DMS53 treated with DMSO at 0.1 percent for 48 hours (cell line): Measurements from ENCODE around the gene CCNDBP1.
"Not testable (repeated sequence)": the region's sequence is repeated elsewhere in the genome, so short reads cannot be mapped to it uniquely, and the experiment has no call there.

Experiments
- DNase-seq: peaks from one replicate; lab custom pipeline; 2025; ENCODE audit not compliant: unreplicated experiment; lab: John Stamatoyannopoulos, UW

CCNDBP1 gene

DNA sequence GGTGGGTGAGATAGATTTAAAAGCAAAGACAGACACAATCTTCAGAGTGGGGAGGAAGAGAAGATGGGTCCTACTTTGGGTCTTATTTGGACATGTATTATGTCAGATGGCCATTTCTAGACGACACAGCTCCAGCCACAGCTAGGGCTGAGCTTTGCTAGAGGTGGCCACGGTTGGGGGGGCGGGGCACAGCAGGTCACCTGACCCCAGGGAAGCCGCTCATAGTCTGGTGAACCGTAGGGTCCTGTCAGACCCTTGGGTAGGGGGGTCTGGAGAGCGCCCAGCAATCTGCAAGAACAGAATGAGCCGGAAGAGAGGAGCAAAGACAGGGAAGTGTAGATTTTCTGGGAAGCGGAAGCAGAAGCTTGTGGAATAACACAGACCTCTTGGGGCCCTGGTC, 29.0 kb downstream of the CCNDBP1 start:
- no peak for DNase-seq

DNA sequence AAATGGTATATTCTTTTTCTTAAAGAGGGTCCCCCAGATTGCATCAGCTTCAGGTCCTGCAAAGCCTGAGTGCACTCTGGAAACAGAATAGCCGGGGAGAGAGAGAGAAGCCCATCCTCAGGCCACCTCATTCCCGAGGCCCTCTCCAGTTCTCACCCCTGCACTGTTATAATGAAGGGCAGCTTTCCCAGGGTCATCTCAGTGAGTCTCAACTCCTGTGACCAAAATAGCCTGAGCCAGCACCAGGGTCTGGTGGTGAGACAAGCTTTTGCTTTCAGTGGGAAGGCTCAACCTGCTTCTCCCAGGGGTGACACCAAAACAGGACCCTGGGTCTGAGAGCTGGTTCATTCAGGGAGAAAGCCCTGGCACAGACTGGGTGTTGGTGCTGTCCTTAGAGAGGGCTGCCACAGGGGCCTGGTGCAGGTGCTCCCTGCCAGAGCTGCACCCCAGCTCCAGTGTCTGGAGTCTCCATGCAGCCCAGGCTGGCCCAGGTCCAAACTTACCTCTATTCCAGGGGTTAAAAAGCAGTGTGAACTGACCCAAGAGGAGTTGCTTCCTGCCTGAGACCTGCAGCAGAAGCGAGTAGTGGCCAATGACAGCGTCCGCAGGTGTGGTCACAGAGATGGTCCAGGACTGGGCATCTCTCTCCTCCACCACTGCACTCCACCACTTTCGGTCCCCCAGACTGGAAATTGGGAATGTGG, 29.5 kb downstream of the CCNDBP1 start:
- no peak for DNase-seq

GRCh38 chr15:43215961-43216360, 30.8 kb downstream of the CCNDBP1 start:
- DNase-seq, result no peak

- DNase-seq, result no peak
Observed at GRCh38 chr15:43218908-43219706, 33.9 kb downstream of the CCNDBP1 start.

DNA sequence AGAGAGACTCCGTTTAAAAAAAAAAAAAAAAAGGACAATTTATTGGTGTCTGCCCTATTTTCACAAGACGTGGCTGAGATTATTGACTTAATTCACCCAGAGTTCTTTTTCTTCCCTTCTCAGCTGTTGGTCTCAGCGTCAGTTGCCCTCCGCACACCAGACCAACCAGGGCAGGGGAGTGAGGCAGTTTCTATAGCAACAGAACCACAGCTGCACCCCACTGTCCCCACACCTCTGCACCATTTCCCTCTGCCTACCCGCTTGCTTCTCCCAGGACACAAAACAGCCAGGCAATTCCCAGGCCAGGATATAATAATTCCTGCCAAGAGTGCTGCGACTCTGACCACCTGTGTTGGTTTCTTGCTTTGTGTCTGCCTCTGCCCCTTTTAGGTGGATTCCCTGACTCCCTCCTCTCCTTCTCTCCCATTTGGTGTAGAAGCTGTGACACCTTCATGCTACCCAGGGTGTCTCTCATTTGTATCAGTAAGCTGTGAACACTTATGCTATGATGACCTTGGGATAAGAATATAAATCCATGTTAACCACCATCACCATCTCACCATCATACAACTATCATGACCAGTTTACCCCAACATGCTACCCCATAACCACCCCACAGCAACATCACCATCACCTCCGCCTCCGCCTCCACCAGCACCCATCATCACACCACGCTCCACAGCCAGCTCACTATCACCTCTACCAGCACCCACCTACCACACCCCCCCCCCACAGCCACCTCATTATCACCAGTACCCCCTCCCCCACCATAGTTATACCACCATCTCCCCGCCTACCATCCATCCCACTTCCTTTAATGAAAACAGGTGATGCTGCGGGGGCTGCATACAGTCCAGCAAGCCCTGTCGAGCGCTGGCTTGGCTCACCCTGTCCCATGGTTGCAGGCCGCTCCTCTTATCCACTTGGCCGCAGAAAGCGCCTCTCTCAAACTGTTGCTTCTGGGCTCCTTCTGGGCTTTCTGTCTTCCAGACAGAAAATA, 35.0 kb downstream of the CCNDBP1 start:
- no peak for DNase-seq

DNA sequence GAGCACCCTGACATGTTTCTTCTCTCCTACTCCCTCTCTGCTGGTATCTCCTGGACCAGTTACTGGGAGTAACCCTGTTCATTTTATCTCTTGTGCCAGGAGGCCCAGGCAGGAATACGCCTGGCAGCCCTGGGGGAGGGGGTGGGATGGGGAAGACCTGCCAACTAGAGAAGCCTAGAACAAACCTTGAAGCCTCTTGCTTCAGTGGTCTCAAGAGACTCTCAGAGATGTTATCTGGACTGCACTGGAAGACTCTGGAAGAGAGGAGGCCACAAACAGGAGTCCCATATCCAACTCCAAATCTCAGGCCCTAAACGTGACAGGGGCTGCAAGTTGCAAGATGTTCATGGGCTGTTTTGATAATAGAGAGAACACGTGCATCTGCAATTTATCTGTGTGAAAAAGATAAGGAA, 35.8 kb downstream of the CCNDBP1 start, which contains the start of gene EPB42:
Gene EPB42, minus strand, starts transcription at position 28 of the 413 bp plus-strand sequence. CDS start 193 bp downstream, outside the sequence.
- DNase-seq, result no peak

DNA sequence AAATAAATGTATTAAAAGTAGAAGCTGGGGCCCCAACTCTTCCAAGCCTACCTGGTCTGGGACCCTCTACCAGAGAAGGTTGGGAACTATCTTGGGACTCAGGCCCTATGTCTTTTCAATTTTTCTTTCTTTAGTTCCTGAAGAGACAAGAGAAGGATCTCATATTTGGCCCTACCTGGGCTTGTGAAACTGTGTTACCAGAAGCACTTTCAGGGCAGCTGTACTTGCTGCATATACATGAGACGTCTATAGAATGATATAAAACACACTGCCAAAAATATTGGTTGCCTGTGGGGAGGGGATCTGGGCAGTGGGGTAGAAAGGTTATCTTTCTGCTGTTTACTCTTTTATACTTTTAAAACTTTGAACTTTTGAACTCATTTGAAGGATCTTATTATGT, 36.2 kb downstream of the CCNDBP1 start:
- DNase-seq, result no peak

DNA sequence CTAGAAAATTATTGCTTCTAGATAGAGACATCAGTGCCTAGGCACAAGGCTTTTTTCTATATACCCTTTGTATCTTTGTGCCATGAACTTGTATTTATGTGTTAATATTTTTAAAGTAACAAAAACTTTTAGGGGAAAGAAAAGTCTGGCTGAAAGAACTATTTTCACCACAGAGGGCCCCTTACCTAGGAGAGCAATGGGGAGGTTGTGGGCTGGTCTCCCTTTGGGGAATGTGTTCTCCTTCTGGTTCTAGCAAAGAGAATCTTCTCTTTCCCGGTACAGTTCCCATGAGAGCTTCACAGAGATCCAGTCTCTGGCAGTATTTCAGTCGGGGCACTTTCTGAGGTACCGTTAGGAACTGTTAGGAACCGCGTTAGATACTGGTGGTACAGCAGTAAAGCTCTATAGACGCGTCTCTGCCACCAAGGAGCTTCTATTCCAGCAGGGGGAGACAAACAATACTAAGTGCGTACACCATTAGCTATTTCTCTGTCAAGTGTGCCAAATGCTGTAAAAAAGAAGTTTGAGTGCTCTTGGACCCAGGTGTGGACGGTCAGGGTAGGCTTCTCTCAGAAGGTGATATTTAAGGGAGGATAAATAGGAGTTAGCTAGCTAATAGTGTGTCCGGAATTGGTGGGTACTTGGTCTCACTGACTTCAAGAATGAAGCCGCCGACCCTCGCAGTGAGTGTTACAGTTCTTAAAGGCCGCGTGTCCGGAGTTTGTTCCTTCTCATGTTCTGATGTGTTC, 40.2 kb downstream of the CCNDBP1 start:
- DNase-seq, result peak; percentile 45

GRCh38 chr15:43225950-43226255, 40.7 kb downstream of the CCNDBP1 start:
- DNase-seq, result not testable (repeated sequence)

DNA sequence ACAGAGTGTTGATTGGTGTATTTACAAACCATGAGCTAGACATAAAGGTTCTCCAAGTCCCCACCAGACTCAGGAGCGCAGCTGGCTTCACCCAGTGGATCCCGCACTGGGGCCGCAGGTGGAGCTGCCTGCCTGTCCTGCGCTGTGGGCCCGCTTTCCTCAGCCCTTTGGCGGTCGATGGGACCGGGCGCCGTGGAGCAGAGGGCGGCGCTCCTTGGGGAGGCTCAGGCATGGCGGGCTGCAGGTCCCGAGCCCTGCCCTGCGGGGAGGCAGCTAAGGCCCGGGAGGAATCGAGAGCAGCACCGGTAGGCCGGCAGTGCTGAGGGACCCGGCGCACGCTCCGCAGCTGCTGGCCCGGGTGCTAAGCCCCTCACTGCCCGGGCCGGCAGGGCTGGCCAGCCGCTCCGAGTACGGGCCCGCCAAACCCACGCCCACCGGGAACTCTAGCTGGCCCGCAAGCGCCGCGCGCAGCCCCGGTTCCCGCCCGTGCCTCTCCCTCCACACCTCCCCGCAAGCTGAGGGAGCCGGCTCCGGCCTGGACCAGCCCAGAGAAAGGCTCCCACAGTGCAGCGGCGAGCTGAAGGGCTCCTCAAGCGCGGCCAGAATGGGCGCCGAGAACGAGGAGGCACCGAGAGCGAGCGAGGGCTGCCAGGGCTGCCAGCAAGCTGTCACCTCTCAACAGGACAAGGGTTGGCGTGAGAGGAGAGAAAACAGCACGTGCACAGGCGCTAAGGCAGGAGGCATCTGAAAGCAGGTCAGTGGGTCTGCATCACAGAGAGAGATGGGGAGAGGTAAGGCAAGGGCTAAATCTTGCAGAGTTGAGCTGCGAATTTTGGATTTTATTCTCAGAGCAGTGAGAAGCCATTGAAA, 41.5 kb downstream of the CCNDBP1 start:
- DNase-seq, result no peak

DNA sequence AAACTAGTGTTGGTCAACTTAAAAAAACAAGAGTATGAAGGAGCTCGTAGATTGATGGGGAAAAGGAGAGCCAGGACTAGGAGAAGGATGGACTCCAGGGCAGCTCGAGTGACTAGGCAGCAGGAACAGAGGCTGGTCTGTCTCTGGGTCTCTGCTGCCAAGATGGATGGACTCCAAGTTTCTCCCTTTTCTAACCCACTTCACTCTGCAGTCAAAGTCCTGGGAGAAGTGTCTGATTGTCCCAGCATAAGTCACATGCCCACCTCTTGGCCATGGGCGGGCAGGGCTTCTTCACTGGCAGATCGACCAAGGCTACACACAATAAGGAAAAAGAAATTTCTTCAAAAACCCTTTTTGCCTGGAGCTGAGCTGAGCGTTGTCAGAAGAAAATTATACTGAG, 44.8 kb downstream of the CCNDBP1 start:
- no peak for DNase-seq

- no peak for DNase-seq
Observed at GRCh38 chr15:43230640-43231115, 45.5 kb downstream of the CCNDBP1 start.

- no peak for DNase-seq
Observed at GRCh38 chr15:43232289-43232874, 47.2 kb downstream of the CCNDBP1 start.

- no peak for DNase-seq
Observed at GRCh38 chr15:43235536-43235935, 50.3 kb downstream of the CCNDBP1 start.

GRCh38 chr15:43237842-43238470, 52.8 kb downstream of the CCNDBP1 start:
- DNase-seq, result no peak

DNA sequence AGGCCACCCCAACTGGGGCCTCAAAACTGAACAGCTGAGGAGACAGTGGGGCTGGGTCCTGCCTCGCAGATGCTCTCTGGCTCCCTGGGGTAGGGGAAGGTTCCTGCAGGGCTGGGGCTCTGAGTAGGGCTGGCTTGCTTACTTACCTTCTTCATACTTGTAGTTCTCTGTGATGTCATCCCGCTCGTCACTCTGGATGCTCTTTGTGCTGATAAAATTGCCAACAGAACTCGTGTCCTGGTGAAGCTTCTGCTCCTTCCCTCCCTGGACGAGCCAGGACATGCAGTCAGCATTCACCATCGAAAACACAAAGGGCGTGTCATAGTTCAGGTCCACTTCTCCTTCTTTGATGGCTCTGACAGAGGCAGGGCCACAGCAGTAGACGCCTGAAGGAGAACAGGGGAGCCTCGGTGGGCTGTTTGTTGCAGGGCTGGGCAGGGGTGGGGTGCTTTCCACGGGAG, 53.5 kb downstream of the CCNDBP1 start:
- DNase-seq, result no peak

DNA sequence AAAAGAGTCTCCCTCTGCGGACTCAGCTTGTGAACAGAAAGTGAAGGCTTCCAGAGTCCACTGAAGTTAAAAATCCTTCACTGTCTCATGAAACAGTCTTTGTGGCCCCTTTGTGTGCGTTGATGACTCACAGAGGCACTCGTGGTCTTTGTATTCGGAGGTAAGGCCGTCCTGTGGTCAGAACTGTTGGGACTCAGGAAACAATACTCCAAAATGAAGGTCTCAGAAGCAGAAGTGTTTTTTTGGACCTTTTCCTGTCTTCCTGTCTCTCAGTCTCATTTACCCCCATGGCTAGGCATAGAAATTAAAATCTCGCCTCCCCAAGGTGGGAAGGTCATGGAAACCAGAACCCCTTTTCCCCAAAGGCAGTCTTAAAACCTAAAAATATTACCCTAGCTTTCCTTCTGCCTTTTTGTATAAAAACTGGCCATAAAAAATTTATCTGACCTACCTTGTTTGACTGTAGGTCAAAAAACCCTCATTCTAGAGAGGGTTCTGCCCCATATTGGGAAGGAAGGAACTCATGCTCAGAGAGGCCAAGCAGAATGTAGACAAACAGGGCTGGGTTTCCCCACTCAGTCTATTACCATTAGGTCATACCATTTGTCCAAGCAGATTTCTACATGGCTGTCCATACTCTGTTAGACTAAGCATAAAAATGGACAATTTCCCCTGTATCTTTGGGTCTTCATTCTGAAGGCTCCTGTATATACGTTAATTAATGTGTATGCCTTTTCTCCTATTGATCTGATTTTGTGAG, 54.7 kb downstream of the CCNDBP1 start:
- DNase-seq, result no peak

DNA sequence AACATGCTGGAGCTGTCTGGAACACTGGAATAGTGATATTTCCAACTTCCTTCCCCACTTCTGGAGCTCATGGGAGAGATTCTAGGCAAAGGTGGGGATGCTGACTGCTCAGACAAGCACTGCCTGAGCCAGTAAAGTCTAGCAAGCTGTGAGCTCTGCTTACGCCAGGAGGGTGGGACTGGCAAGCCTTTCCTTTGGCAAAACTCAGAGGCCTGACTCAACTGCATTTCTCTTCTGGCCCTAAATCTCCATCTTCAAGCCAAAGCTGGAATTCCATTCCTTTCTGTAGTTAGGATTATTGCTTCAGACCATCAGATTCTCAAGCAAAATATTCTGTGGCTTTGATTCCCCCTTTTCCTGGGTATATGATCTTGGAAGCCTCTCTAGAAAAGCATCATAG, 55.9 kb downstream of the CCNDBP1 start:
- no peak for DNase-seq
